GM23338 (cell line): Measurements from ENCODE around the gene ZNF184.

Source experiments
- CTCF ChIP-seq, 2 experiments: fragments of 200-600 bp in 1 of 2; sonication (generic) in 1 of 2; conservative IDR thresholded peaks; 2 replicates each; pipeline versions ENCODE4 v1.5.1 to v1.6.1; 2016 to 2017; ENCODE audit warnings: antibody characterized with exemption in 2 of 2, low read depth in 2 of 2, mild to moderate bottlenecking in 2 of 2, moderate library complexity in 1 of 2
- ETS1 ChIP-seq: IDR thresholded peaks from 2 replicates; pipeline ENCODE4 v1.6.1; 2016; ENCODE audit warnings: antibody characterized with exemption
- EZH2 ChIP-seq: fragments of 200-600 bp; sonication (generic); IDR thresholded peaks from one replicate; pipeline ENCODE4 v1.8.0; 2017; ENCODE audit warnings: antibody characterized with exemption, mild to moderate bottlenecking, low read depth; ENCODE audit not compliant: unreplicated experiment
- EZH2phosphoT487 ChIP-seq: fragments of 200-600 bp; sonication (generic); IDR thresholded peaks from one replicate; pipeline ENCODE4 v1.8.1; 2018; ENCODE audit warnings: antibody characterized with exemption; ENCODE audit not compliant: unreplicated experiment
- JUNB ChIP-seq: IDR thresholded peaks from one replicate; pipeline ENCODE4 v1.6.1; 2016; ENCODE audit warnings: antibody characterized with exemption; ENCODE audit not compliant: unreplicated experiment
- NANOG ChIP-seq: IDR thresholded peaks from 2 replicates; pipeline ENCODE4 v1.6.1; 2016; ENCODE audit warnings: antibody characterized with exemption, borderline replicate concordance
- POLR2AphosphoS5 ChIP-seq: IDR thresholded peaks from 2 replicates; pipeline ENCODE4 v1.6.1; 2016; ENCODE audit warnings: antibody characterized with exemption, low read depth
- ZNF331 ChIP-seq: fragments of 250-450 bp; sonication (Bioruptor Pico); IDR thresholded peaks from 2 replicates; pipeline ENCODE4 v1.5.0; 2020; ENCODE audit warnings: low read depth, mild to moderate bottlenecking, moderate library complexity
- TF ChIP-seq, protein P1 (sequence below): IDR thresholded peaks from one replicate; pipeline ENCODE4 v1.6.1; 2018; ENCODE audit warnings: antibody characterized with exemption; ENCODE audit not compliant: unreplicated experiment

- no peak for TF ChIP-seq CTCF (conservative IDR thresholded peaks at IDR 0.05; ENCODE audit: low read depth in 2 of 2)
- no peak for TF ChIP-seq JUNB
- no peak for TF ChIP-seq POLR2AphosphoS5
- TF ChIP-seq, protein P1, sequence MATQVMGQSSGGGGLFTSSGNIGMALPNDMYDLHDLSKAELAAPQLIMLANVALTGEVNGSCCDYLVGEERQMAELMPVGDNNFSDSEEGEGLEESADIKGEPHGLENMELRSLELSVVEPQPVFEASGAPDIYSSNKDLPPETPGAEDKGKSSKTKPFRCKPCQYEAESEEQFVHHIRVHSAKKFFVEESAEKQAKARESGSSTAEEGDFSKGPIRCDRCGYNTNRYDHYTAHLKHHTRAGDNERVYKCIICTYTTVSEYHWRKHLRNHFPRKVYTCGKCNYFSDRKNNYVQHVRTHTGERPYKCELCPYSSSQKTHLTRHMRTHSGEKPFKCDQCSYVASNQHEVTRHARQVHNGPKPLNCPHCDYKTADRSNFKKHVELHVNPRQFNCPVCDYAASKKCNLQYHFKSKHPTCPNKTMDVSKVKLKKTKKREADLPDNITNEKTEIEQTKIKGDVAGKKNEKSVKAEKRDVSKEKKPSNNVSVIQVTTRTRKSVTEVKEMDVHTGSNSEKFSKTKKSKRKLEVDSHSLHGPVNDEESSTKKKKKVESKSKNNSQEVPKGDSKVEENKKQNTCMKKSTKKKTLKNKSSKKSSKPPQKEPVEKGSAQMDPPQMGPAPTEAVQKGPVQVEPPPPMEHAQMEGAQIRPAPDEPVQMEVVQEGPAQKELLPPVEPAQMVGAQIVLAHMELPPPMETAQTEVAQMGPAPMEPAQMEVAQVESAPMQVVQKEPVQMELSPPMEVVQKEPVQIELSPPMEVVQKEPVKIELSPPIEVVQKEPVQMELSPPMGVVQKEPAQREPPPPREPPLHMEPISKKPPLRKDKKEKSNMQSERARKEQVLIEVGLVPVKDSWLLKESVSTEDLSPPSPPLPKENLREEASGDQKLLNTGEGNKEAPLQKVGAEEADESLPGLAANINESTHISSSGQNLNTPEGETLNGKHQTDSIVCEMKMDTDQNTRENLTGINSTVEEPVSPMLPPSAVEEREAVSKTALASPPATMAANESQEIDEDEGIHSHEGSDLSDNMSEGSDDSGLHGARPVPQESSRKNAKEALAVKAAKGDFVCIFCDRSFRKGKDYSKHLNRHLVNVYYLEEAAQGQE = no peak
- TF ChIP-seq EZH2phosphoT487 = no peak
- no peak for TF ChIP-seq EZH2
- TF ChIP-seq NANOG = no peak
- TF ChIP-seq ETS1 = no peak
- no peak for TF ChIP-seq ZNF331 (CRISPR knock-in tag)
Measured at GRCh38 chr6:27414300-27414699, 58.6 kb downstream of the ZNF184 start.
